SK-N-SH (cell line): ENCODE data around the gene ARHGAP27.
A peak's percentile ranks its signal among the peaks of the same experiment; 100 is the strongest.

Experiments used
- EP300 ChIP-seq, 2 experiments: IDR thresholded peaks; 2 replicates each; pipeline versions ENCODE4 v1.4.0 to v1.6.1; 2012; ENCODE audit warnings: borderline replicate concordance in 1 of 2, low read depth in 1 of 2, low read length in 1 of 2
- RAD21 ChIP-seq: IDR thresholded peaks from 2 replicates; pipeline ENCODE4 v1.6.1; 2012; ENCODE audit warnings: mild to moderate bottlenecking, low read length
- TF ChIP-seq, protein P1 (sequence below): fragments of 200-600 bp; sonication (generic); IDR thresholded peaks from 2 replicates; pipeline ENCODE4 v1.6.1; 2017; ENCODE audit warnings: antibody characterized with exemption, mild to moderate bottlenecking, moderate library complexity
- TF ChIP-seq, protein P2 (sequence below): fragments of 150-350 bp; IDR thresholded peaks from 2 replicates; pipeline ENCODE4 v1.6.1; 2017; ENCODE audit warnings: antibody characterized with exemption, low read length, low read depth, borderline replicate concordance

DNA sequence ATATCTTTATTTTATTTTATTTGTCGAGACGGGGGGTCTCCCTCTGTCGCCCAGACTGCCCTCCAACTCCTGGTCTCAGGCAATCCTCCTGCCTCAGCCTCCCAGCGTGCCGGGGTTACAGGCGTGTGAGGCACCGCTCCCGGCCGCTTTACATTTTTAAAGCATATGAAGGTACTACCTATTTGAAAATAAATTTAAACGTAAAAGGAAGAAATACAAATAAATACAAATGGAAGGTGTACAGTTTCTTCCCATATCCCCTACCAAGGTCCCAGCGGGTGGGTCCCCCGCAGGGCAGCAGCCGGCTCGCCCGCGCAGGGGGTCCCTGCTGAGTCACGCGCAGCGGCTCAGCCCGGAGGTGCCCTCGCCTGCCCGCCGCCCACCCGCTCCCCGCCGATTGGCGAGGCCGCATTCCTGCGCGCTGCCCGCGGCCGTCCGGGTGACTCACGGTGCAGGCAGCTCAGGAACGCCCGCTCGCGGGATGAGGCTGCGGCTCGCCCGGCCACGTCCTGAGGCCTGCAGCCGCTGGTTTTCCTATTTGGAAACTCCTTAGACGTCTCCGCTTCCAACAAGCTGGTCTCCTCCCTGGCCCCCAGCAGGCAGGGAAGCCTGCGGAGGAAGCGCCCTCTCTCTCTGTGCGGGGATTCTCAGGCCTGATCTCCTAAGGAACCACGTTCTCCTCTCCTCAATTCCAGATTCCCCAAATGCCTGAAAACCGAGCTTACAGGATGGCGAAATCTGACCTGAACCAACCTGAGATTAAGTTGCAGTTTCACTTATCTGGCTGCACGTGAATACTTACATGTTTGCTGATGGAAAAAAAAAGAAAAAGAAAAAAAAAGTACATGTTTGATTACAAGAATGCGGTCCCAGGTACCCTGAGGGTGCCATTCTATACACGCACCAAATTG is 61.0 kb downstream of the ARHGAP27 start:
- TF ChIP-seq, protein P1, sequence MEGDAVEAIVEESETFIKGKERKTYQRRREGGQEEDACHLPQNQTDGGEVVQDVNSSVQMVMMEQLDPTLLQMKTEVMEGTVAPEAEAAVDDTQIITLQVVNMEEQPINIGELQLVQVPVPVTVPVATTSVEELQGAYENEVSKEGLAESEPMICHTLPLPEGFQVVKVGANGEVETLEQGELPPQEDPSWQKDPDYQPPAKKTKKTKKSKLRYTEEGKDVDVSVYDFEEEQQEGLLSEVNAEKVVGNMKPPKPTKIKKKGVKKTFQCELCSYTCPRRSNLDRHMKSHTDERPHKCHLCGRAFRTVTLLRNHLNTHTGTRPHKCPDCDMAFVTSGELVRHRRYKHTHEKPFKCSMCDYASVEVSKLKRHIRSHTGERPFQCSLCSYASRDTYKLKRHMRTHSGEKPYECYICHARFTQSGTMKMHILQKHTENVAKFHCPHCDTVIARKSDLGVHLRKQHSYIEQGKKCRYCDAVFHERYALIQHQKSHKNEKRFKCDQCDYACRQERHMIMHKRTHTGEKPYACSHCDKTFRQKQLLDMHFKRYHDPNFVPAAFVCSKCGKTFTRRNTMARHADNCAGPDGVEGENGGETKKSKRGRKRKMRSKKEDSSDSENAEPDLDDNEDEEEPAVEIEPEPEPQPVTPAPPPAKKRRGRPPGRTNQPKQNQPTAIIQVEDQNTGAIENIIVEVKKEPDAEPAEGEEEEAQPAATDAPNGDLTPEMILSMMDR = no peak; the same call in none of the 2 replicates
- no peak for TF ChIP-seq RAD21
- peak in 1 of 2 experiments; percentile 94; a peak in 3 of 4 replicates for TF ChIP-seq EP300 (IDR thresholded peaks at IDR 0.05; ENCODE audit: borderline replicate concordance in 1 of 2, low read depth in 1 of 2, low read length in 1 of 2)
- TF ChIP-seq, protein P2, sequence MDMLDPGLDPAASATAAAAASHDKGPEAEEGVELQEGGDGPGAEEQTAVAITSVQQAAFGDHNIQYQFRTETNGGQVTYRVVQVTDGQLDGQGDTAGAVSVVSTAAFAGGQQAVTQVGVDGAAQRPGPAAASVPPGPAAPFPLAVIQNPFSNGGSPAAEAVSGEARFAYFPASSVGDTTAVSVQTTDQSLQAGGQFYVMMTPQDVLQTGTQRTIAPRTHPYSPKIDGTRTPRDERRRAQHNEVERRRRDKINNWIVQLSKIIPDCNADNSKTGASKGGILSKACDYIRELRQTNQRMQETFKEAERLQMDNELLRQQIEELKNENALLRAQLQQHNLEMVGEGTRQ = no peak
